T-helper 17 cell (primary cell): ENCODE data around the gene ZYG11B. TPM values are rescaled to one million over a fixed set of nuclear protein-coding genes. Genes with fewer than 3 reads are reported as not detected.
"Not testable (repeated sequence)": the region's sequence is repeated elsewhere in the genome, so short reads cannot be mapped to it uniquely, and the experiment has no call there.

Experiments
- ATAC-seq: fragments of 150-1000 bp; cut with Tn5 transposase; 2 replicates; pipeline ENCODE4 v1.10.0; 2021; ENCODE audit warnings: mild to moderate bottlenecking, moderate library complexity
- DNase-seq, 3 donors: peaks; one replicate each; pipeline versions ENCODE4 v3.0.0 to v3.0.0-alpha.2; 2020 to 2021
- H3K9me3 ChIP-seq: one replicate; pipeline ENCODE4 v1.7.0; 2013; ENCODE audit warnings: low read length, mild to moderate bottlenecking; ENCODE audit not compliant: control insufficient read depth, poor library complexity, severe bottlenecking
- H3K27ac Mint-ChIP-seq: one replicate; pipeline ENCODE4 v1.8.0; 2022; ENCODE audit warnings: mild to moderate bottlenecking, moderate library complexity, mixed read lengths
- H3K27me3 Mint-ChIP-seq: one replicate; pipeline ENCODE4 v1.8.0; 2022; ENCODE audit warnings: mixed read lengths
- H3K36me3 Mint-ChIP-seq: one replicate; pipeline ENCODE4 v1.8.0; 2022; ENCODE audit warnings: low read depth, mixed read lengths
- H3K4me1 Mint-ChIP-seq: one replicate; pipeline ENCODE4 v1.8.0; 2022; ENCODE audit warnings: mild to moderate bottlenecking, mixed read lengths
- H3K4me3 Mint-ChIP-seq: one replicate; pipeline ENCODE4 v1.8.0; 2022; ENCODE audit warnings: mild to moderate bottlenecking, moderate library complexity, mixed read lengths
- total RNA-seq, 4 donors: library from RNA in 2 of 4; stranded (reverse) in 2 of 4; gene quantifications; one replicate each; pipeline ENCODE4 v1.2.3 and lab custom pipeline; 2022 to 2026

Gene ZYG11B
- total RNA-seq, 2 donors from 2014 or later, result 13.5 to 16.8 TPM

DNA sequence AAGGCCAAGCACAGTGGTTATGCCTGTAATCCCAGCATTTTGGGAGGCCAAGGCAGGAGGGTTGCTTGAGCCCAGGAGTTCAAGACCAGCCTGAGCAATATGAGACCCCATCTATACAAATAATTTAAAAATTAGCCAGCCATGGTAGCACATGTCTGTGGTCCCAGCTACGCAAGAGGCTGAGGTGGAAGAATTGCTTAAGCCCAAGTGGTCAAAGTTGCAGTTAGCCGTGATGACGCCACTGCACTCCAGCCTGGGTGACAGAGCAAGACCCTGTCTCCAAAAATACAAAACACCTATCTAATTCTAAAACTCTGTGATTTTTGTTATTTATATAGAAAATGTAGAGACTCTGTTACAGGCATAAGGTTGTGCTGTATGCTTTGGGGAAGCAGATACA lies 72.1 kb downstream of the ZYG11B start:
- Mint-ChIP-seq H3K4me1 (no peaks in the 10 kb centered on the region), H3K4me3 (no peak overlapping the region), H3K27ac (no peak overlapping the region), H3K27me3 (no peaks in the 10 kb centered on the region), H3K36me3 (peaks cover 4% of the 10 kb centered on the region)
- DNase-seq (no peak), ATAC-seq (no peak)
- no peaks in the 10 kb centered on the region for H3K9me3 ChIP-seq

DNA sequence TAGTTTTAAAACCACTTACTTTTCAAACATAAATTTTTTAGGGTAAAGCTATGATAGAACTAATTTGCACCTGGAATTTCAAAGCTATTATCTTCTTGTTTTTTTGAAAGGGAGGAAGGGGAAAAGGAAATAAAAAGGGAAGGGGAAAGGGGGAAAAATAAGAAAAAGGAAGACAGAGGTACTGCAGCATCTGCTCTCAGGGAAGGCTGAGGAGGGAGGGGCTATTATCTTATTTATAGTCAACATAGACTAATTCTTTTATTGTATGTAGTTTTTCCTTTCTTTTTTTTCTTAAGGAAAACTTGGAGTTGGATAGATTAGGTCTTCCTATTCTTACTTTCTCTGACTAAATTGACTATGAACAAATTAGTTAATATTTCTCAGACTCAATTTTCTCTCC lies 74.8 kb downstream of the ZYG11B start:
- ATAC-seq (no peak), DNase-seq (no peak)
- no peak overlapping the region for H3K4me3 Mint-ChIP-seq
- no peaks in the 10 kb centered on the region for H3K9me3 ChIP-seq
- H3K27me3 Mint-ChIP-seq, result no peaks in the 10 kb centered on the region
- no peak overlapping the region for H3K27ac Mint-ChIP-seq
- no peaks in the 10 kb centered on the region for H3K36me3 Mint-ChIP-seq
- H3K4me1 Mint-ChIP-seq, result no peaks in the 10 kb centered on the region

DNA sequence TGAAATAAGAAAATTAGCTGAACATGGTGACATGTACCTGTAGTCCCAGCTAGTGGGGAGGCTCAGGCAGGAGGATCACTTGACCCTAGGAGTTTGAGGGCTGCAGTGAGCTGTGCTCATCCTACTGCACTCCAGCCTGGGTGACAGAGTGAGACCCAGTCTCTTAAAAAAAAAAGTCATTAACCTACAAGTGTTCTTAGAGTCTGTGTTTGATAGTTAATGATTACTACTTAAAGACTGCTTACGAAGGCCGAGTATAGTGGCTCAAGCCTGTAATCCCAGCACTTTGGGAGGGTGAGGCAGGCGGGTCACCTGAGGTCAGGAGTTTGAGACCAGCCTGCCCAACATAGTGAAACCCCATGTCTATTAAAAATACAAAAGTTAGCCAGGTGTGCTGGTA lies 77.8 kb downstream of the ZYG11B start:
- H3K27me3 Mint-ChIP-seq, H3K27ac Mint-ChIP-seq, H3K36me3 Mint-ChIP-seq, H3K9me3 ChIP-seq, H3K4me3 Mint-ChIP-seq, DNase-seq, ATAC-seq, H3K4me1 Mint-ChIP-seq: not testable (repeated sequence)

DNA sequence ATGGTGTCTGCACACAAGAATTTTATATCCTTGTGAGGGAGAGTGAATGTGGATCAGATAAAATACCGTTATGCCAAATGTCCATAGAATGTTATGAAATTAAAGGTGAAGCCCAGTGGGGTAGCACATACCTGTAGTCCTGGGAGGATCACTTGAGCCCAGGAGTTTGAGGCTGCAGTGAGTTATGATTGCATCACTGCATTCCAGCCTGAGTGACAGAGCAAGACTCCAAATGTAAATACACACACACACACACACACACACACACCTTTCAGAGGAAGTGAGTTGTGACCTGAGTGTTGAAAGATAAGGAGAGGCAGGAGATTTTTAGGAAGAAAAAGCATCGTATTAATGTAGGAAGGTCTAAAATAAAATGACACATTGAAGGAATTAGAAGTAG lies 88.2 kb downstream of the ZYG11B start:
- no peak for ATAC-seq
- no peaks in the 10 kb centered on the region for H3K9me3 ChIP-seq
- Mint-ChIP-seq H3K27ac (no peak overlapping the region), H3K4me1 (peaks cover 2% of the 10 kb centered on the region), H3K4me3 (no peak overlapping the region), H3K27me3 (no peaks in the 10 kb centered on the region), H3K36me3 (peaks cover 6% of the 10 kb centered on the region)
- DNase-seq, result no peak

DNA sequence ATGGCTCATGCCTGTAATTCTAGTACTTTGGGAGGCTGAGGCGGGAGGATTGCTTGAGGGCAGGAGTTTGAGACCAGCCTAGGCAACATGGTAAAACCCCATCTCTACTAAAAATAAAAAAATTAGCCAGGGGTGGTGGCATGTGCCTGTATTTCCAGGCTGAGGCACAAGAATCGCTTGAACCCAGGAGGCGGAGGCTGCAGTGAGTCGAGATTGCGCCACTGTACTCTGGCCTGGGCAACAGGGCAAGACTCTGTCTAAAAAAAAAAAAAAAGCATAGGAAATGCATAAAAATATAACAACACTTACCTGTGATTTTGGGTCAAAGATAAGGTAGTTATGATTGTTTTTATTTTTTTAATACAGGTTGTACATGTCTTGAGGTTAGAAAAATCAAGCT lies 94.6 kb downstream of the ZYG11B start:
- ATAC-seq, H3K27me3 Mint-ChIP-seq, DNase-seq, H3K4me3 Mint-ChIP-seq, H3K36me3 Mint-ChIP-seq, H3K27ac Mint-ChIP-seq, H3K9me3 ChIP-seq, H3K4me1 Mint-ChIP-seq: not testable (repeated sequence)

DNA sequence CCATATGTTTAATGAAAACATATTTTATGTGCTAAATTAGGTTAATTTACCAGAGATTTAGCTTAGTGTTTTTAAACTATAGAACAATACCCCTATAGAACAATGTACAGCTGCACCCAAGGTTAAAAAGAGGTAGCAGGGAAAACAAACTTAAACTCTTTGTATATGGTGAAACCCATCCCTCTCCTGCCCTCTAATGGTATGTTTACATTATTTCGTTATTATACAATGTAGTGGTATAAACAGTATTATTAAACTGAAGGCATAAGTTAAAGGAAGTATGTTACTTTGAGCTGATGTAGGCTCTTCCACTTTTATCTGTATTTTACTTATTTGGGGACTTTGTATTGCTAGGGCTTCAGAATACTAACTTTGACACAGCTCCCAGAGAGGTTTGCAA lies 99.6 kb downstream of the ZYG11B start:
- H3K4me1 Mint-ChIP-seq, result no peaks in the 10 kb centered on the region
- peak overlapping the region; percentile 9 for H3K27ac Mint-ChIP-seq
- H3K4me3 Mint-ChIP-seq, result no peak overlapping the region
- H3K36me3 Mint-ChIP-seq, result peaks cover 2% of the 10 kb centered on the region
- H3K27me3 Mint-ChIP-seq, result no peaks in the 10 kb centered on the region
- no peaks in the 10 kb centered on the region for H3K9me3 ChIP-seq
- ATAC-seq, result no peak
- DNase-seq, result no peak

DNA sequence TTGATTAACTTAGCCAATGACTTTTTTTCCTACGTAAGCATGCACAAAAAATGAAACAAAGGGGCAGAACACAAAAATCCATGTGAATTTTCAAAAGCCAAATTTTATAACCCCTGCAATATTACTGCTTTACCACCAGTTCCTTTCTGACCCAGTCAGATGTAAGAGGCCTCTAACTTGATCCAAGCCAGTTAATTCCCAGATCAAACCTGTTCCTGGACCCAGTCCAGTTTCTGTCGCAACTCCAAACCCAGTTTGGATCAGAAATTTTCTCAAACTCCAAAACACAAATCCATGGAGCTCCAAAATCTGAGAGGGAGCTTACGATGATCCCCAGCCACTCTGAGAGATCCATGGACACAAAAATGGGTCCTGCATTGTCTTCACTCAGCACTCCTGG lies 108.5 kb downstream of the ZYG11B start:
- Mint-ChIP-seq H3K4me1 (peaks cover 2% of the 10 kb centered on the region), H3K4me3 (no peak overlapping the region), H3K27ac (no peak overlapping the region), H3K27me3 (peaks cover 14% of the 10 kb centered on the region), H3K36me3 (no peaks in the 10 kb centered on the region)
- ATAC-seq (no peak), DNase-seq (no peak)
- no peaks in the 10 kb centered on the region for H3K9me3 ChIP-seq

DNA sequence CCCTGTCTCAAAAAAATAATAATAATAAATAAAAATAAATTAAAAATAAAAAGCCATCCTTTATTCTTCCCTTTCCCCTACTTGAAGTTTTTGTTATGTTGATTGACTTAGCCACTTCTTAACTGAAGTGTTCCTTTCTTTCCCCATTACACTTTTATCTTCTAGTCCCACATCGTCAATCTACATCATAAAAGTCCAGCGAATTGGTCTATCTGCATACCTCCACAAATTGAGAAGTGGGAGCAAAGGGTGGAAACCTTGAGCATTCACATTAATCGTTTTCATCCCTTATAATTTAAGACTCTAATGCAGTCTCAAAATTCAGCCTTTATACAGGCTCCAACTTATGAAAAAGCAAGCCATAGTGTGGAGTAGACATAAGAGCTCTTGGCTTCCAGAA lies 109.8 kb downstream of the ZYG11B start:
- Mint-ChIP-seq H3K4me1 (peaks cover 2% of the 10 kb centered on the region), H3K27me3 (peaks cover 17% of the 10 kb centered on the region)
- no peak for ATAC-seq

DNA sequence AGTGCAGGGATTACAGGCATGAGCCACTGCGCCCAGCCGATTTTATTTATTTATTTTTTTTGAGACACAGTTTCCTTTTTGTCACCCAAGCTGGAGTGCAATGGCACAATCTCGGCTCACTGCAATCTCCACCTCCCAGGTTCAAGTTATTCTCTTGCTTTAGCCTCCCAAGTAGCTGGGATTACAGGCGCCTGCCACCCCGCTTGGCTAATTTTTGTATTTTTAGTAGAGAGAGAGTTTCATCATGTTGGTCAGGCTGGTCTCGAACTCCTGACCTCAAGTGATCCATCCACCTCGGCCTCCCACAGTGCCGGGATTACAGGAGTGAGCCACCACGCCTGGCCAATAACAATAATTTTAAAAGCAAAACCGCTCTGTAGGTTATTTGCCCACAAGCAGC lies 112.9 kb downstream of the ZYG11B start:
- ATAC-seq, DNase-seq, H3K9me3 ChIP-seq, H3K27ac Mint-ChIP-seq, H3K4me3 Mint-ChIP-seq, H3K36me3 Mint-ChIP-seq, H3K4me1 Mint-ChIP-seq: not testable (repeated sequence)
- peaks cover 31% of the 10 kb centered on the region for H3K27me3 Mint-ChIP-seq

More for the DNA sequence above, 109.8 kb downstream of the ZYG11B start:
- H3K36me3 Mint-ChIP-seq, result no peaks in the 10 kb centered on the region
- H3K27ac Mint-ChIP-seq, result peak overlapping the region; percentile 21
- DNase-seq, result no peak
- no peaks in the 10 kb centered on the region for H3K9me3 ChIP-seq
- no peak overlapping the region for H3K4me3 Mint-ChIP-seq

DNA sequence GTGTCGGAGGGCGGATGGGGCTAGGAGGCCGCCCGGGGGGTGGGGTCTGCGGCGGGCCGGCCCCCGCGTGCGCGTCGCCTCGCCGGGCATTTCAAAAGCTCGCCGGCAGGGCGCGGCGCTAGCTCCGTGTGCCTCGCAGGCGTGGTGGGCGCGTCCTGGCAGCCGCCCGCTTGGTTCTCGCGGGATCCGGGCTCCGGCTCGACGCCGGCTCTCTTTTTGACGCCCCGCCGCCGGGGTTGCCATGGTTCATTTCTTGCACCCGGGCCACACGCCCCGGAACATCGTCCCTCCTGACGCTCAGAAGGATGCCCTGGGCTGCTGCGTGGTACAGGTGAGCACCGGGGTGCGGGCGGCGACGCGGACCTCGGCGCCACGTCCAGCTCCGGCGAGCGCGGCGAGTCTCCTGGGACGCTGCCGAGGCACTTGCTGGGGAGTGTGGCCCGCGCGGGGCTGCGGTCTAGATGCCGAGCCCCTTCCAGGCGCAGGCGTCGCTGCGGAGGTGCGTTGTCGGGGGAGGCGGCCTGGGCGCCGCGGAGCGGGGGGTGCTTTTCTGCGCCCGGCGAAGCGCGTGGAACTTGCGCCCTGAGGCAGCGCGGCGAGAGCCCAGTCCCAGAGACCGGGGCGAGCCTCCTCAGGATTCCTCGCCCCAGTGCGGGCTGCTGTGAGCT lies 116.5 kb downstream of the ZYG11B start, which contains the start of gene ZYG11A:
TSS of gene ZYG11A (plus strand) at position 118 of the 668 bp plus-strand sequence. CDS start at position 242, 124 bp downstream.
- H3K9me3 ChIP-seq, result no peaks in the 10 kb centered on the region
- peak; percentile 49 to 63 (median 63) for DNase-seq
- Mint-ChIP-seq H3K36me3 (no peaks in the 10 kb centered on the region), H3K27ac (peak within 1 kb of the TSS; percentile 27), H3K27me3 (peaks cover 23% of the 10 kb centered on the region), H3K4me3 (peak within 1 kb of the TSS; percentile 80), H3K4me1 (no peaks in the 10 kb centered on the region)
- ATAC-seq, result peak; percentile 99

DNA sequence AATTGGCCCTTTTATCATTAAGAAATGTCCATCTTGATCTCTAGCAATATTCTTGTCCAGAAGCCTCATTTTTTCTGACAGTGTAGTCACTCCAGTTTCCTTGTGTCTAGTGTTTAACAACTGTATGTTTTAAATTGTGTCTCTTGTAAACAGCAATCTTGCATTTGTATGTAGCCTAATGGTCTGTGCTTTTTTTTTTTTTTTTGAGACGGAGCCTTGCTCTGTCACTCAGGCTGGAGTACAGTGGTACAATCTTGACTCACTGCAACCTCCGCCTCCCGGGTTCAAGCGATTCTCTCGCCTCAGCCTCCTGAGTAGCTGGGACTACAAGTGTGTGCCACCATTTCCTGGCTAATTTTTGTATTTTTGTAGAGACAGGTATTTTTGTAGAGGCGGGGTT lies 118.9 kb downstream of the ZYG11B start:
- peaks cover 36% of the 10 kb centered on the region for H3K27me3 Mint-ChIP-seq
- ATAC-seq, H3K4me3 Mint-ChIP-seq: not testable (repeated sequence)

DNA sequence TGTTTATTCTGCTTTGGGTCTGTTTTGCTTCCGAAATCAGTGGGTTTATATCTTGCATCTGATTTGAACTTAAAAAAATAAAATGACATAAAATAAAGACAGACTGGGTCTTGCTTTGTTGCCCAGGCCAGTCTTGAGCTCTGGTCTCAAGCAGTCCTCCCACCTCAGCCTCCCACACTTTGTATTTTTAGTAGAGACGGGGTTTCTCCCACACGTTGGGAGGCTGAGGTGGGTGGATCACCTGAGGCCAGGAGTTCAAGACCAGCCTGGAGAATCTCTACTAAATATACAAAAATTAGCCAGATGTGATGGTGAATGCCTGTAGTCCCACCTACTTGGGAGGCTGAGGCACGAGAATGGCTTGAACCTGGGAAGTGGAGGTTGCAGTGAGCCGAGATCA lies 122.2 kb downstream of the ZYG11B start:
- peaks cover 2% of the 10 kb centered on the region for H3K4me1 Mint-ChIP-seq
- no peaks in the 10 kb centered on the region for H3K9me3 ChIP-seq
- H3K36me3 Mint-ChIP-seq, result peaks cover 3% of the 10 kb centered on the region
- peaks cover 50% of the 10 kb centered on the region for H3K27me3 Mint-ChIP-seq
- no peak overlapping the region for H3K27ac Mint-ChIP-seq
- no peak overlapping the region for H3K4me3 Mint-ChIP-seq
- DNase-seq (no peak), ATAC-seq (no peak)

More for the DNA sequence above, 118.9 kb downstream of the ZYG11B start:
- not testable (repeated sequence) for H3K4me1 Mint-ChIP-seq, H3K36me3 Mint-ChIP-seq, H3K27ac Mint-ChIP-seq, H3K9me3 ChIP-seq, DNase-seq

DNA sequence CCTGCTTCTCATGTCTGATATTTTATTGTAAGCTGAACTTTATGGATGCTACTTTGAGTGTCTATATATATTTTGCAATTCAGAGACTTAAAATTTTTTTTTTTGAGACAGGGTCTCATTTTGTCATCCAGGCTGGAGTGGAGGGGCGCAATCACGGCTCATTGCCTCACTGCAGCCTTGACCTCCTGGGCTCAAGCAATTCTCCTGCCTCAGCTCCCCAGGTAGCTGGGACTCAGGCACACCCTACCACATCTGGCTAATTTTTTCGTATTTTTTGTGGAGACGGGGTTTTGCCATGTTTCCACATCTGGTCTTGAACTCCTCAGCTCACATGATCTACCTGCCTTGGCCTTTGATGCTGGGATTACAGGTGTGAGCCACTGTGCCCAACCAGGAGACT lies 124.7 kb downstream of the ZYG11B start:
- no peak for DNase-seq
- no peak overlapping the region for H3K4me3 Mint-ChIP-seq
- ATAC-seq, result no peak
- H3K36me3 Mint-ChIP-seq, result peaks cover 3% of the 10 kb centered on the region
- no peak overlapping the region for H3K27ac Mint-ChIP-seq
- H3K9me3 ChIP-seq, result no peaks in the 10 kb centered on the region
- H3K27me3 Mint-ChIP-seq, result peaks cover 43% of the 10 kb centered on the region
- H3K4me1 Mint-ChIP-seq, result peaks cover 2% of the 10 kb centered on the region

DNA sequence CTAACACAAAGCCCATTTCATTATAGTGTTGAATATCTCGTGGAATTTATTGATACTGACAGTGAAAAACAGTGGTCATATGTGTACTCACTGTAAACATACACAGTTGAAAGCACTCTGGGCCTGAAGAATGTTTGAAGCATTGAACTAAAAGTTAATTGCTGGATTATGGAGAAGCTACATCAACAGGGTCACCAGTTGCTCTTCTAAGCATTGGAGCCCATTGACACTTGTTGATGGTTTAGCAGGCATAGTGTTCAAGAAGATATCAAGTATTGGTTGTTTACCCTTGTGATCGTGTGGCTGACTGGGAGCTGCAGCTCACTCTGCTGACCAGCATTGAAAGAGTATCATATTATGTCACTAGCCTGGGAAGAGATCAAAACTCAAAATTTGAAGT lies 126.6 kb downstream of the ZYG11B start:
- no peak for ATAC-seq
- H3K9me3 ChIP-seq, result no peaks in the 10 kb centered on the region
- H3K4me3 Mint-ChIP-seq, result no peak overlapping the region
- DNase-seq, result no peak
- peaks cover 38% of the 10 kb centered on the region for H3K27me3 Mint-ChIP-seq
- peaks cover 2% of the 10 kb centered on the region for H3K4me1 Mint-ChIP-seq
- H3K27ac Mint-ChIP-seq, result no peak overlapping the region
- peaks cover 3% of the 10 kb centered on the region for H3K36me3 Mint-ChIP-seq
